Omental fat pad (tissue), 4 donors: Measurements from ENCODE around the gene VSIR. TPM values are rescaled to one million over a fixed set of nuclear protein-coding genes. Genes with fewer than 3 reads are reported as not detected.

Source experiments
- ATAC-seq: fragments of 150-250 bp; one replicate; pipeline ENCODE4 v1.9.1; 2016; ENCODE audit warnings: mild to moderate bottlenecking, moderate library complexity; ENCODE audit not compliant: low FRiP score
- DNase-seq: peaks from one replicate; pipeline ENCODE4 v3.0.0-alpha.2; 2019; ENCODE audit warnings: low spot score
- total RNA-seq, 4 donors: library from RNA; depleted of rRNA; stranded (reverse); fragments of >200 nt; gene quantifications; one replicate each; pipeline ENCODE4 v1.1.0, GENCODE V29; 2016
- TF ChIP-seq, protein P1 (sequence below), 3 donors: fragments of 450-650 bp; IDR thresholded peaks; one replicate each; pipeline ENCODE4 v1.5.1; 2016 to 2017; ENCODE audit warnings: antibody characterized with exemption in 3 of 3, mild to moderate bottlenecking in 3 of 3, moderate library complexity in 2 of 3

Gene VSIR
- total RNA-seq, 4 donors from 2014 or later, result 65.1 to 119 (median 86.3) TPM

DNA sequence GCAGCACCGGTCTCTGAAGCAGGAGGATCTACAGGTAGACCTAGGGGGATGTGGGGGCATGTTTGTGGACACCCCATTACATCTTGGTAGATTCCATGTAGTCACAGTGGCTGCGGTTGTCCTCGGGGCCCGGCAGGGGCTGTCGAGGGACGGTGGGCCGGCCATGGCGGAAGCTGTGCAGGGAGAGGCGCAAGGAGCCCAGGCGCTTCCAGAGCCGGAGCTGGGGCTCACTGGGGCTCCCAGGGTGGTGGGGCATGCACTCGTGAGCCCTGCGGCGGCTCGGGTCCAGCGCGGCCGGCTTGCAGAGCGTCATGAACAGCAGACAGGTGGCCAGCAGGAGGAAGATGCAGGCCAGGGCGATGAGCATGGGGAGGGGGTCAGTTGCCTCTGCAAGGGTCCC, 57.5 kb downstream of the VSIR start:
- ATAC-seq (no peak), DNase-seq (no peak)
- TF ChIP-seq, protein P1, sequence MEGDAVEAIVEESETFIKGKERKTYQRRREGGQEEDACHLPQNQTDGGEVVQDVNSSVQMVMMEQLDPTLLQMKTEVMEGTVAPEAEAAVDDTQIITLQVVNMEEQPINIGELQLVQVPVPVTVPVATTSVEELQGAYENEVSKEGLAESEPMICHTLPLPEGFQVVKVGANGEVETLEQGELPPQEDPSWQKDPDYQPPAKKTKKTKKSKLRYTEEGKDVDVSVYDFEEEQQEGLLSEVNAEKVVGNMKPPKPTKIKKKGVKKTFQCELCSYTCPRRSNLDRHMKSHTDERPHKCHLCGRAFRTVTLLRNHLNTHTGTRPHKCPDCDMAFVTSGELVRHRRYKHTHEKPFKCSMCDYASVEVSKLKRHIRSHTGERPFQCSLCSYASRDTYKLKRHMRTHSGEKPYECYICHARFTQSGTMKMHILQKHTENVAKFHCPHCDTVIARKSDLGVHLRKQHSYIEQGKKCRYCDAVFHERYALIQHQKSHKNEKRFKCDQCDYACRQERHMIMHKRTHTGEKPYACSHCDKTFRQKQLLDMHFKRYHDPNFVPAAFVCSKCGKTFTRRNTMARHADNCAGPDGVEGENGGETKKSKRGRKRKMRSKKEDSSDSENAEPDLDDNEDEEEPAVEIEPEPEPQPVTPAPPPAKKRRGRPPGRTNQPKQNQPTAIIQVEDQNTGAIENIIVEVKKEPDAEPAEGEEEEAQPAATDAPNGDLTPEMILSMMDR (IDR thresholded peaks at IDR 0.05), result no peak

DNA sequence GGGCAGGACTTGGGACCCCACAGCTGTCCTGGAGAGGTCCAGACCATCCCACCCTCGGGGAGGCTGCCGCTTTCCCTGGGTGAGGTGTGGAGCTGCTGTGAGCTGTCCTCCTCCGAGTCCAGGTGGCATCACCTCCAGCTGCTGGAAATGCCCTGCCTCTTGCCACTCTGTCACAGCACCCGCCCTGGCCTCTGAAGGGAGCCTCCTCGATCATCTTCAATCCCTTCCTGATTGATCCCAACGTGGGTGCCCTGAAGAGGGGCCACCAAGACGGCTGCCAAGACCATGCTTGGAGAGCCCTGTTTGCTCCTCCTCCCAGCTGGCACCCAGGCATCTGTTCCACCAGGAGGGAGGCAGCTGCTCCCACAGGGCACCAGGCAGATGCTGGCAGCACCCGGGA, 58.3 kb downstream of the VSIR start:
- ATAC-seq, result no peak
- no peak for DNase-seq
- TF ChIP-seq, protein P1 (IDR thresholded peaks at IDR 0.05), result no peak

DNA sequence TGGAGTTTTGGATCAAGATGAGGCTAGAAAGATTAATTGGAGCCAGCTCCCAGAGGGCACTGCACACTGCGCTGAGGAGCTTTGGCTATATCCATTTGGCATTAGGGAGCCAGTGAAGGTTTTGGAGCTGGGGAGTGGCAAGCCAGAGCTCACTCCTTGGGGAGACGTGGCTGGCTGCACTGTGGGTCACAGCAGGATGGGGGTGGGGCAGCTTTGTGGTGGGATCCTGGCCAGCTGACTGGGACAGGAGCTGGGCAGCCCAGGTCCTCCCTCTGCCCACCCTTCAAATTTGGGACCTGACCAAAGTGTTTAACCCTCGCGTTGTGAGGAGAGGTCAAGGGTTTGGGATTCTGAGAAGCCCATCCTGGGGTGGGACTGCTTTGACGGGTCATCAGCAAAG, 58.7 kb downstream of the VSIR start:
- TF ChIP-seq, protein P1 (IDR thresholded peaks at IDR 0.05), result no peak
- DNase-seq (no peak), ATAC-seq (no peak)

DNA sequence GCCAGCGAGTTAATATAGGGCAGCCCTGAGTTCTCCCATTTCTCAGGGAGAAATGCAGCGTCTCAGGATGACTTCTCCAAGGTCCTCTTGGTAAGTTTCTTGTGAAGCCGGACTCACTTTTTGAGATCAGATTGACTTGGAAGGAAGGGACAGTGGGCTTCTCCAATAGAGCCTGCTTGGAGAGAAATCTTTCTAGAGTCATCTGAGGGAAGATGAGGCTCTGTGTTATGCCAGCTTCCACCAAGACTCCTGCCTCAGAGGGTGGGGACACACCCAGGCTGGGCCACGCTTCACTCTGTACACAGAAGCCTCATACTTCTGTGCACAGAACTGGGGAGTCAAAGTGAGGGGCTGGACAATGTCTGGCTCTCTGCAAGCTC, 59.3 kb downstream of the VSIR start:
- TF ChIP-seq, protein P1 (IDR thresholded peaks at IDR 0.05), result no peak
- DNase-seq, result no peak
- no peak for ATAC-seq

DNA sequence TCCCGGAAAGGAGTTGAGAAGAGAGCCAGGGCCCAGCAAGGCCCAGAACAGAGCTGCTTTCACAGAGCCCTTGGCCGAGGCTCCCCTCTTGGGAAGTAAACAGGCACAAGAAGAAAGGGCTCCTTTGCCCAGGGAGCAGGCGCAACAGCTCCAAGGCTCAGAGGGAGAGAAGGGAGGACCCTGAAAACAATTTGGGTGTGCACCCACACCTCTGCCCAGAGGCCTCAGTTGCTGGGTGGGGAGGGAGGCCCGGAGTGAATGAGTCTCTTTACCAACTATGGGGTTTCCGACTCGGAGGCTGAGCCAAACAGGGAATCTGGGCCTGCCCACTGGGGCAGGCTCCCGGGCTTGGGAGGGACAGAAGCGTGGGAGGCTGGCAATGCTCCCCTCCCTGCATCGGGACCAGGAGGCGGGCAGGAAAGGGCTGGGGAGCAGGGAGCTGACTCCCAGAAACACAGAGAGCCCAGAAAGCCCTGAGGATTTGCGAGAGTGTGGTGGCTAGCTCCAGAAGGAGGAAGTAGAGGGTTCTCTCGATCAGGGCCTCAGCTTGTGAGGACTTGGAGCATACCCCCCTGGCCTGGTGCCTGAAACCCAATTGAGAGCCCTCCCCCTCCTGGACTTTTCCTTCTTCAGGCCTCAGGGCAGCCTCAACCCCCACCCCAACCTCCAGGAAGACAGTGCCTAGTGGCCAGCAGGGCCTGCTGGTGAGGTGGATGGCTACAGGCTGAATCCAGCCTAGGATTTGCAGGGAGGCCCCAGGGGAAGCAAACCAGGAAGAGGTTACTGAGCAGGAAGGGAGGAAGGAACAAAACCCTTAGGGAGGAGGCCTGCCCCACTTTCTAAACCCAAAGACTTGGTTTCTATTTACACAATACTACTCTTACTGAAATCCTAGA, 59.9 kb downstream of the VSIR start:
- ATAC-seq, result peak; percentile 81
- DNase-seq, result peak; percentile 59
- TF ChIP-seq, protein P1 (IDR thresholded peaks at IDR 0.05), result no peak

DNA sequence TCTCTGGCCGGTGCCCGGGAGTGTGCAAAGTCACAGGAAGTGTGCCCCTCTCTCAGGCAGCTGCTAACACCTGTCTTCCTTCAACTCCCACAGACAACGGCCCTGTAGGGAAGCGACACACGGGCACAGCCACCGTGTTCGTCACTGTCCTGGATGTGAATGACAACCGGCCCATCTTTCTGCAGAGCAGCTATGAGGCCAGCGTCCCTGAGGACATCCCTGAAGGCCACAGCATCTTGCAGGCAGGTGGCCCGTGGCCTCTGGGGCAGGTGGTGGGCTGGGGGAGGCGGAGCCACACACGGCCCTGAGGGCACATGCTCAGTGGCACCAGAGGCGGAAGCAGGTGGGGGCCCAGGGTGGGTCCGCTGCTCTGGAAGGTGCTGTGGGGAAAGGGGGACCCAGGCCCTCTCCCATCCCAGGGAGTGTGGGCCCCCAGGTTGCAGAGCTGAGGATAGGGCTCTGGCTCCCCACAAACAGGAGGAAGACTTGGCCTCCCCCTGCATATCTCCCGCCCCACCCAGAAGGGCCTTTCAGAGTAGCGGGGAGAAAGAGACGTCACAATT, 60.7 kb downstream of the VSIR start:
- TF ChIP-seq, protein P1 (IDR thresholded peaks at IDR 0.05), result no peak
- peak; percentile 45 for ATAC-seq
- no peak for DNase-seq

DNA sequence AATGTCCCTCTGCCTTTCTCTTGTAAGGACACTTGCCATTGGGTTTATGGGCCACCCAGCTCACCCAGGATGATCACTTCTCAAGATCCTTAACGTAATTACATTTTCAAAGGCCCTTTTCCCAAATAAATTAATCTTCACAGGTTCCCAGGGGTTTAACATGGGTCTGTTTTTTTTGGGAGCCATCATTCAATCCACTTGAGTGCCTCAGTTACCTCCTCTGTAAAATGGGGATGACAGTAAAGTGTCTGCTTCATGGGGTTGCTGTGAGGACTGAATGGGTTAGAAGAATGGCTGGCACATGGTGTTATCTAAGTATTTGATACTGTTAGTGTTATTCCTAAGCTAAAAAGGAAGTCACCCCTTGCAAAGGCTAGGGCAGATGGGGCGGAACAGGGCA, 61.1 kb downstream of the VSIR start:
- ATAC-seq (no peak), DNase-seq (no peak)
- TF ChIP-seq, protein P1 (IDR thresholded peaks at IDR 0.05), result no peak
